GM21447 (cell line): Measurements from ENCODE around the gene DDRGK1.
A peak's percentile ranks its signal among the peaks of the same experiment; 100 is the strongest.
"Not testable (repeated sequence)": the region's sequence is repeated elsewhere in the genome, so short reads cannot be mapped to it uniquely, and the experiment has no call there.

Experiments
- ATAC-seq: cut with Tn5 transposase; IDR thresholded peaks from one replicate; pipeline ENCODE4 v1.9.1; 2021; ENCODE audit not compliant: unreplicated experiment

DDRGK1 gene

GRCh38 chr20:3166338-3166912 lies 38.1 kb downstream of the DDRGK1 start:
- ATAC-seq: no peak

- ATAC-seq: no peak
Measured at GRCh38 chr20:3165473-3166337, 38.8 kb downstream of the DDRGK1 start.

- no peak for ATAC-seq
Measured at GRCh38 chr20:3164763-3165410, 39.6 kb downstream of the DDRGK1 start.

GRCh38 chr20:3164043-3164762 lies 40.3 kb downstream of the DDRGK1 start:
- no peak for ATAC-seq

GRCh38 chr20:3163099-3164042 lies 41.1 kb downstream of the DDRGK1 start:
- ATAC-seq: no peak

- ATAC-seq: no peak
Measured at GRCh38 chr20:3162080-3162611, 42.3 kb downstream of the DDRGK1 start.

GRCh38 chr20:3161316-3162079 lies 43.0 kb downstream of the DDRGK1 start:
- no peak for ATAC-seq

- no peak for ATAC-seq
Measured at GRCh38 chr20:3160418-3160817, 44.1 kb downstream of the DDRGK1 start.

GRCh38 chr20:3158968-3159431 lies 45.5 kb downstream of the DDRGK1 start:
- no peak for ATAC-seq

GRCh38 chr20:3157817-3158216 lies 46.7 kb downstream of the DDRGK1 start:
- ATAC-seq: no peak

GRCh38 chr20:3156811-3157619 lies 47.5 kb downstream of the DDRGK1 start:
- ATAC-seq: peak; percentile 72

GRCh38 chr20:3152057-3152644 lies 52.3 kb downstream of the DDRGK1 start:
- ATAC-seq: not testable (repeated sequence)

- ATAC-seq: no peak
Measured at GRCh38 chr20:3150908-3151307, 53.6 kb downstream of the DDRGK1 start.

GRCh38 chr20:3146732-3147341 lies 57.6 kb downstream of the DDRGK1 start:
- no peak for ATAC-seq

GRCh38 chr20:3141757-3142156 lies 62.7 kb downstream of the DDRGK1 start:
- no peak for ATAC-seq
